ENCODE results near the gene CFAP54. TPM values are rescaled to one million over a fixed set of nuclear protein-coding genes. Genes with fewer than 3 reads are reported as not detected.
A peak's percentile ranks its signal among the peaks of the same experiment; 100 is the strongest.

The CFAP54 gene
- total RNA-seq, 1 experiment from 2014 or later: 0.64 TPM

GRCh38 chr12:96828169-96828789 is 338.9 kb downstream of the CFAP54 start:
- Histone ChIP-seq H3K4me1 (ENCODE audit: control insufficient read depth, insufficient read depth, low read length) (no peaks in the 10 kb centered on the region; the same call in 1 of the 2 replicates), H3K27me3 (ENCODE audit: control insufficient read depth, insufficient read depth, low read length) (no peaks in the 10 kb centered on the region), H3K9me3 (ENCODE audit: control insufficient read depth, insufficient read depth, low read depth, low read length) (no peaks in the 10 kb centered on the region), H3K36me3 (ENCODE audit: control insufficient read depth, insufficient read depth, low read length) (no peaks in the 10 kb centered on the region), H3K27ac (ENCODE audit: low read length) (no peak overlapping the region), H3K4me3 (ENCODE audit: low read depth in 2 of 2, low read length in 2 of 2) (no peak overlapping the region)
- in situ Hi-C loops (cut with HindIII; ENCODE audit: low pct_unique_long_range_greater_than_20kb, low sequenced_read_pairs) (no loop called here), intact Hi-C loops (cut with micrococcal nuclease; ENCODE audit: unreplicated experiment) (no loop called here)
- POLR2A ChIA-PET: no interaction called here
- ATAC-seq (no peak), DNase-seq (ENCODE audit: low read depth, low spot score) (no peak)
- TF ChIP-seq TCF7L2 (IDR thresholded peaks at IDR 0.05; ENCODE audit: low read depth, low read length) (no peak), CTCF (IDR thresholded peaks at IDR 0.05) (peak; percentile 13)
- BruUV-seq (replicated peaks): no TSS peak
- CTCF ChIA-PET: no interaction called here

GRCh38 chr12:96829354-96829753 is 340.0 kb downstream of the CFAP54 start:
- no peak for ATAC-seq
- TF ChIP-seq REST (IDR thresholded peaks at IDR 0.05; ENCODE audit: insufficient read depth in 1 of 2, low read depth in 2 of 2, low read length in 1 of 2) (no peak), SIN3A (IDR thresholded peaks at IDR 0.05; ENCODE audit: borderline replicate concordance, insufficient read depth, low read depth, low read length) (no peak), TCF7L2 (IDR thresholded peaks at IDR 0.05; ENCODE audit: low read depth, low read length) (no peak), CTCF (IDR thresholded peaks at IDR 0.05) (no peak), POLR2AphosphoS5 (IDR thresholded peaks at IDR 0.05; ENCODE audit: low read depth, low read length) (no peak)
- Histone ChIP-seq H3K27me3 (ENCODE audit: control insufficient read depth, insufficient read depth, low read length) (no peaks in the 10 kb centered on the region), H3K4me3 (ENCODE audit: low read depth in 2 of 2, low read length in 2 of 2) (no peak overlapping the region), H3K4me1 (ENCODE audit: control insufficient read depth, insufficient read depth, low read length) (no peaks in the 10 kb centered on the region; the same call in 1 of the 2 replicates), H3K9me3 (ENCODE audit: control insufficient read depth, insufficient read depth, low read depth, low read length) (no peaks in the 10 kb centered on the region), H3K36me3 (ENCODE audit: control insufficient read depth, insufficient read depth, low read length) (no peaks in the 10 kb centered on the region), H3K27ac (ENCODE audit: low read length) (no peak overlapping the region)
- intact Hi-C loops (cut with micrococcal nuclease; ENCODE audit: unreplicated experiment) (no loop called here), in situ Hi-C loops (cut with HindIII; ENCODE audit: low pct_unique_long_range_greater_than_20kb, low sequenced_read_pairs) (no loop called here)
- CTCF ChIA-PET: no interaction called here
- POLR2A ChIA-PET: no interaction called here
- BruUV-seq (replicated peaks): no TSS peak
- DNase-seq (ENCODE audit: low read depth, low spot score): no peak
